IgD-negative memory B cell (primary cell): Measurements from ENCODE around the gene TMEM115. TPM values are rescaled to one million over a fixed set of nuclear protein-coding genes. Genes with fewer than 3 reads are reported as not detected.
A peak's percentile ranks its signal among the peaks of the same experiment; 100 is the strongest.

ENCODE experiments used
- H3K27ac Mint-ChIP-seq, 3 donors: one replicate each; pipeline ENCODE4 v1.8.0; 2020 to 2022; ENCODE audit warnings: mild to moderate bottlenecking in 3 of 3, mixed read lengths in 3 of 3, moderate library complexity in 1 of 3
- H3K27me3 Mint-ChIP-seq: one replicate; pipeline ENCODE4 v1.8.0; 2021; ENCODE audit warnings: mixed read lengths
- H3K36me3 Mint-ChIP-seq: one replicate; pipeline ENCODE4 v1.8.0; 2020; ENCODE audit warnings: mild to moderate bottlenecking, mixed read lengths
- H3K4me1 Mint-ChIP-seq, 3 donors: one replicate each; pipeline ENCODE4 v1.8.0; 2020 to 2022; ENCODE audit warnings: mixed read lengths in 3 of 3, mild to moderate bottlenecking in 1 of 3
- H3K4me3 Mint-ChIP-seq, 4 donors: one replicate each; pipeline ENCODE4 v1.8.0; 2020 to 2022; ENCODE audit warnings: mild to moderate bottlenecking in 4 of 4, mixed read lengths in 4 of 4, moderate library complexity in 3 of 4
- H3K9me3 Mint-ChIP-seq, 3 donors: one replicate each; pipeline ENCODE4 v1.8.0; 2020 to 2021; ENCODE audit warnings: mixed read lengths in 3 of 3, mild to moderate bottlenecking in 1 of 3
- polyA plus RNA-seq: library from polyadenylated mRNA; unstranded; fragments of 300-500 nt; fragmentation: Illumina TruSeq; gene quantifications from one replicate; pipeline ENCODE4 v1.2.3, GENCODE V29; 2021

Gene TMEM115
- polyA plus RNA-seq, 1 donor from 2014 or later = 33.9 TPM

DNA sequence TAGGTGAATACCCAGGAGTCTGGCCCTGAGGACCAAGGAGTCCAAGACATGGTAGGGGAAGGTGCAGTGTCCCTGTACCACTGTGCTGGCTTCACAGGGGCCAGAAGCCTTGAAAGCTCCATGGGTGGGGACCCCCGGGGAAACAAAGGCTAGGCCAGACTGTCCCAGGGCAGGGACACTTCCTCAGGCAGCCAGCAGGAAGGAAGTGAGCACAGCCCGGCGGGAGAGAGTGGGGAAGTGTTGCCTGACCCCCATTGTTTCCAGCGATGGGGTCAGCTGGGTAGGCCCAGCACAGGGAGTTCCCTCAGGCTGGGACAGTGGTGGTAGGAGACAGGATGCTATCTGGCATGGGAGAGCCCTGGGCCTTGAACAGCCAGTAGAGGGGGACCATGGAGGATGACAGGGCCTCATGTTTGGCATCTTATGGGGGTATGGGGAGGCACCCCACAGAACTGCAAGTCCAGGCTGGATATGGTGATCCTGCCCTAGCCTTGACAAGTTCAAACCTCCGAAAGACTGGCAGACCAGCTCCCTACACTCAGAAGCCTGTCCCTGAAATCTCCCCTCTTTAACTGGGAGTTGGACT is 35.6 kb downstream of the TMEM115 start:
- Mint-ChIP-seq H3K9me3 (no peaks in the 10 kb centered on the region), H3K4me1 (peaks cover 20 to 34% (median 30%) of the 10 kb centered on the region in 3 donors)

DNA sequence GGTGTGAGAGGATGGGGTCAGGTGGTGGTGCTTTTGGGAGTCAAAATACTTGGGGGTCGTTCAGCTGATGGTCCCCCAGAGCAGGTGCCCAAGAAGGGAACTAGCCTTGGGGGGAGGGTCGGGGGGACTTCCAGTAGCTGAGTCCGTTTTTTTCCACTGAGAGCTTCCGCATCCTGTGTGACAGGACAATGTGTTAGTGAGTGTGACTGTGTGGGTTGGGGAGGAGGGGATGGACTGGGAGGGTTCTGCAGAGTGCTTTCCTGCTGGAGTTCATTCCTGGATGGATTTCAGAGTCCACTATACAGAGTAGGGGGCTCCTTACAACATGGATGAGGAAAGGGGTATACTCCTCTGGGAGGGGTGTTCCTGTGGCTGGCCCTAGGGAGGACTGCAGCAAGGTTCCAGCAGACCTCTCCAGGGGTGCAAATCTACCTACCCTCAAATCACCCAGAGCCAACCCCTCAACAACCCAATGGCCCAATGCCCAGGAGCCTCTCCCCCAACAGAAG is 36.2 kb downstream of the TMEM115 start:
- Mint-ChIP-seq H3K4me3 (peak overlapping the region in 2 of 4 donors; percentile 13 to 92), H3K36me3 (no peaks in the 10 kb centered on the region), H3K4me1 (peaks cover 17 to 34% (median 28%) of the 10 kb centered on the region in 3 donors), H3K9me3 (no peaks in the 10 kb centered on the region), H3K27me3 (no peaks in the 10 kb centered on the region), H3K27ac (peak overlapping the region in 2 of 3 donors; percentile 53 to 89)

More for the DNA sequence above, 35.6 kb downstream of the TMEM115 start:
- Mint-ChIP-seq H3K36me3 (no peaks in the 10 kb centered on the region), H3K27ac (peak overlapping the region in 2 of 3 donors; percentile 53 to 89), H3K4me3 (peak overlapping the region in 1 of 4 donors; percentile 92), H3K27me3 (no peaks in the 10 kb centered on the region)

DNA sequence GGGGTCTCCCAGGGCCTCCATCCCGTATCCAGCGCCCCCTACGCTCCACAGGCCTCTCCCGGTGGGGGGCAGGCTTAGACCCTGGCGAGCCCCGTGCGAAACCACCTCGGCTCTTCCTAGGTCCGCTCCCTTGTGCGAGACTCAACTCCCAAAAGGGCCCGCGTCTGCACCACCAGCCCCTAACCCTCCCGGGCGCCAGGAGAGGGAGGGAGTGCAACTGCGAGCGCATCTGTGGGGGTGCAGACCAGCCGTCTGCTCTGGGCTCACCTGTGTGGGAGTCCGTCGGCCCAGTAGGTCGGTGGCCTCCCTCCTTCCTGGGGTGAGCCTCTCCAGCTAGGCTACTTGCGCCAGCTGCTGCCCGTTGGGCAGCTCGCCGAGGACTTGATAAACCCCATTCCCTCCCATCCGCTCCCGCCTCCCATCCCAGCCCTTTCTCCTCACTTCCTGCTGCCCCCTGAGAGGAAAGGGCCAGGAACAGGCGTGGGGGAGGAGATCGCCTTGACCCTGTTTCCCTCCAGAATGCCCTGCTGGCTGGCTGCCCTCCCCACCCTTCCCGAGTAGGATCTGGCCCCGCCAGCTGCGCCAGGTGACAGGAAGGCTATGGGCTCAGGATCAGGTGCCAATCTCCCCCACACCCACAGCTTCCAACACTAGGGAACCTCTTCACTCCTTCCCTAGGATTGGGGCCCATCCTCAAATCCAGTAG is 36.8 kb downstream of the TMEM115 start, which contains the start of gene HYAL2:
HYAL2 (minus strand) TSS at position 360 of the 706 bp plus-strand sequence. CDS start 2,256 bp downstream, outside the sequence.
- Mint-ChIP-seq H3K36me3 (no peaks in the 10 kb centered on the region), H3K27ac (peak within 1 kb of the TSS; percentile 89 to 96 (median 95)), H3K4me3 (peak within 1 kb of the TSS; percentile 84 to 96 (median 94)), H3K9me3 (no peaks in the 10 kb centered on the region), H3K4me1 (peaks cover 15 to 31% (median 26%) of the 10 kb centered on the region in 3 donors), H3K27me3 (no peaks in the 10 kb centered on the region)

DNA sequence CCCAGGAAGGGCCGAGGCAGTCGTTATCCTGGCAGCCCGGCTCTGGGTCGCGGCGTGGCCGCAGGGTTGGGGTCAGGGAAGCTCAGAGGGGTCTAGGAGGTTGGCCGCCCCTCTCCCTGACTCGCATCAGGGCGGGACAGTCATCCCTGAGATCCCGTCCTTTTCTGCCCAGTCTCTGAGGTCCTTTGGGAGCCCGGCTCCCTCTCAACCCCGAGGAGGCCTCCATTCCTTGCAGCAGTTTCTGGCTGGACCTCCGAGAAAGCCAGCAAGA is 37.3 kb downstream of the TMEM115 start:
- Mint-ChIP-seq H3K9me3 (no peaks in the 10 kb centered on the region), H3K36me3 (no peaks in the 10 kb centered on the region), H3K27ac (peak overlapping the region in 2 of 3 donors; percentile 89 to 95), H3K4me3 (peak overlapping the region in 3 of 4 donors; percentile 84 to 95 (median 90)), H3K4me1 (peaks cover 16 to 32% (median 25%) of the 10 kb centered on the region in 3 donors), H3K27me3 (no peaks in the 10 kb centered on the region)

DNA sequence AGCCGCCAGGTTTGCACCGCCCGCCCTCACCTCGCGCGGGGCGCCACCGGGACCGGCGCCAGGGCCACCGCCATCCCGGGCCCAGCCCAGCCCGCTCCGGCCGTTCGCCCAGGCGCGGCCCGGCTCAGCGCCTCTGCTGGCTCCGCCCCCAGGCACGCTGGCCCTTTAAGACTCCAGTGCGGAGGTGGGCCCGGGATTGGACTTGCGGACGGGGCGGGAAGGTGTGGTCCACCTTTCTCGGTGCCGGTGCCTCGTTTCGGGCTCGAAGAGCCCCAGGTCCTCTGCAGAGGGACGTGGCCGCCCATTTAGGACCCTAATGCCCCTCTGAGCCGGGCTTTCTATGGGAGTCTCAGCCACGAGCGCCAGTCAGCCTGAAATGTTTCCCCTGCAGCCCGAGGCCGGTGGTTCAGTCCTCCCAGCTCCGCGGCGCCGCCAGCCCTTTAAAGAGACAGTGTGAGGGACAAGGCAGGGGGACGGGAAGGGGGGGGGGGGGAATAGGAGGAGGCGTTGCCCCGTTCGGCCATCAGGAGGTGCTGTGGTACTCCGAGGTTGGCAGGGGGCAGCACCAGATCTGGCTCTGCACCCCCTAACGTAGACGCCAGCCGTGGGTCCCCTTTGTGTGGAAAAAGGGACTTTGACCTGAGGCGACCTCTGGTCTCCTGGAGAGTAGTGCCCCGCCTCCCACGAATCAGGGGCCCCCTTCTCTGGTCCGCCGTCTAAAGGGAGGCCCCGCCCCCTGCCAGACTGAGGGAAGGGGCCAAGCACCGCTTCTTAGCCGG is 37.8 kb downstream of the TMEM115 start:
- Mint-ChIP-seq H3K4me3 (peak overlapping the region; percentile 84 to 96 (median 92)), H3K9me3 (no peaks in the 10 kb centered on the region), H3K4me1 (peaks cover 21 to 37% (median 26%) of the 10 kb centered on the region in 3 donors), H3K27ac (peak overlapping the region; percentile 89 to 96 (median 95)), H3K27me3 (no peaks in the 10 kb centered on the region), H3K36me3 (no peaks in the 10 kb centered on the region)

DNA sequence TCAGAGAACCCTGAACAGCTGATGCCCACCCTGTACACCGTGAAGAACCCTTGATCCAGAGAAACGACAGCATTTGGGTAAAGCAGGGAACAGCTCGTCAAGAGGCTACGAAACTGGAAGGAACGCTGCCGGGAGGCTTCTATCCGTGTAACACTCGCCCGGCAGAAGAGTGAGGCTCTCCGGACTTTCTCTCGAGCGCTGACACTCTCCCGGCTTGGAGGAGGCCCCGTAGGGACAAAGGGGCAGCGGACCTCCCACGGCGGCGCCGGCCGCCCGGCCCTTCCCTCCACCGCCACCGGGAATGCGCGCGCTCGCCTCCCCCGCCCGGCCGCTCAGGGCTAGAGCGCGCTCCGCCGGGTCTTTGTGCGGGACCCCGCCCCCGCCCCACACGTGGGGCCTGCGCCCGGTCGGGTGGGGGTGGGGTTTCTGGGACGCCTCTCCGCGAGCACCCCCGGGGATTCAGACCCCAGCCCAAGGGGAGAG is 38.4 kb downstream of the TMEM115 start:
- Mint-ChIP-seq H3K4me3 (peak overlapping the region; percentile 89 to 98 (median 93)), H3K27ac (peak overlapping the region; percentile 33 to 88 (median 82)), H3K27me3 (no peaks in the 10 kb centered on the region), H3K36me3 (peaks cover 2% of the 10 kb centered on the region), H3K4me1 (peaks cover 25 to 41% (median 28%) of the 10 kb centered on the region in 3 donors), H3K9me3 (no peaks in the 10 kb centered on the region)

DNA sequence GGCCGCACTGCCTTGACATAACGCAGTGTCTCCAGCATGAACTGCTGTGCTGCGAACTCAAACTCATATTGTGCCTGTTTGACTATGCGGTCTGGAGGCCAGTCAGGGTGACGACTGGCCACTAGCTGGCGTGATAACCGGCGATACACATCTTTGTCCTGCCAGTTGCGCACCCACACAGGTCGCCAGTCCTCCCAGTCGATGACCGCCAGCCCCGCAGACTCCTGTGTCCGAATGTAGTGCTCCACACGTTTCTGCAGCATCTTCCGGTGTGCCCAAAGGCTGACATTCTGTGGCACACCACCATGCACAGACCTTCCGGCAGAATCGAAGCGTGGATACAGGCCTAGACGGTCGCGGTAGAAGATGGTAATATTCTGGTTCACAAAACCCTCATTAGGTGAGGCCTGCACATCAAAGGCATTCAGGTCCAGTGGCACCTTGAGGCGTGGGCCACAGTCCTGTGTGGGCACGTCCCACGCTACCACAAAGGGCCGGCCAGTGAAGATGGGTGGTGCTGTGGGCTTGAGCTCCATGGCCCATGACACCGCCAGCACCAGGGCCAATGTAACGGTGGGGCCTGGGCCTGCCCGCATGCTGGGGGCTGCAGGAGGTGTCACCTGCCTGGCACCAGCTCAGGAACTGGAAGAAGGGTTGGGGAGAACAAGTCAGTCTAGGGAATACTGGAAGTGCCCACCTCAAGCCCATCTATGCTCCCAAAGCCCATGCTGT is 39.3 kb downstream of the TMEM115 start:
- Mint-ChIP-seq H3K27ac (peak overlapping the region; percentile 33 to 88 (median 82)), H3K36me3 (peaks cover 2% of the 10 kb centered on the region), H3K4me1 (peaks cover 25 to 41% (median 28%) of the 10 kb centered on the region in 3 donors), H3K4me3 (peak overlapping the region; percentile 89 to 98 (median 93)), H3K27me3 (no peaks in the 10 kb centered on the region), H3K9me3 (no peaks in the 10 kb centered on the region)

DNA sequence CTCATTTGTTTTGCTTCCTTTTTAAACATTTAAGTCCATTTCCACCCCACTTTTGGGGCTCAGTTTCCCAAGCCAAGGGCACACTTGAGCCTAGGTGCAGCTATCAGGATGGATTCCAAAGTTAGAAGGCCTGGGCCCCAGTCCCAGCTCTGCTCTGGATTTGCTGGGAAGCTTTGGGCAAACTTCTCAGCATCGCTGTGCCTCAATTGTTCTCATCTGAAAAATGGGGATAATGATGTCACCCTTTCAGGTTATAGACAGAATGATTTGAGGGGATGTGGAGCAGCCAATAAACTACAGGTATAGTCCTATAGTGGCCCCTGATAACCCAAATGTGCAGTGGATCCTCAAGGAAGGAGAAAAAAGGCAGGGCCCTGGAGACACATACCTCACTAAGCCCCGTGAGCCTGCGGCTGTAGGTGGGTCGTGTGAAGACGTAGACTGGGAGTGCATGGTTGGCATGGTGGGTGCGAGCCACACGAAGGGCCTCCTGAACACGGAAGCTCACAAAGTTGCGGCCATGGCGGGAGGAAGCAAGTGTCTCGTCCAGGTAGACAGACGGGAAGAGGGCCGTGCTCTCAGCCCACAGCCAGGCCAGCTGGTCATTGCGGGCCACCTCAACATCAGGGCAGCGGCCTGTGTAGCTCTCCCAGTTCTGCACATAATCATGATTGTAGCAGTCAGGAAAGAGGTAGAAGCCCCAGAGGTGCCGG is 40.0 kb downstream of the TMEM115 start:
- H3K27ac Mint-ChIP-seq = peak overlapping the region in 1 of 3 donors; percentile 82
- peaks cover 2% of the 10 kb centered on the region for H3K36me3 Mint-ChIP-seq
- no peaks in the 10 kb centered on the region for H3K9me3 Mint-ChIP-seq
- no peaks in the 10 kb centered on the region for H3K27me3 Mint-ChIP-seq
- peak overlapping the region in 2 of 4 donors; percentile 48 to 92 for H3K4me3 Mint-ChIP-seq
- H3K4me1 Mint-ChIP-seq = peaks cover 24 to 35% (median 25%) of the 10 kb centered on the region in 3 donors

DNA sequence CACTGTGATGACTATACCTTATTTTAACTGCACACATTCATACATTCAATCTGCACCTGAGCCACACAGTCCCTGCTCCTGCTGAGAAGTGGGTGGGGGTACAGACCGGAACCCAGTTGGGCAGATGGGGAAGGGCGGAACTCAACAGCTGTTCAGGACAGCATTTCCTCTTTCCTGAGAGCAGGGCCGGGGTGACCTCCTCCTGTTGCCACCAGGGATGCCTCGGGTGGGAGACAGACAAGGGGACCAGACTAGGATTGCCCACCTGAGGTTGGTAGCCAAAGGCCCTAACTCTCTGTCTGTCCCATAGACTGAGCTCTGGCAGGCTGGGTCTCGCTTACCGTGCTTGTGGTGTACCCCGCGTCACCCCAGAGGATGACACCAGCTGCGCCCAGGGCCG is 40.7 kb downstream of the TMEM115 start:
- peak overlapping the region in 2 of 3 donors; percentile 73 to 82 for H3K27ac Mint-ChIP-seq
- H3K36me3 Mint-ChIP-seq = peaks cover 2% of the 10 kb centered on the region
- peaks cover 24 to 39% (median 25%) of the 10 kb centered on the region in 3 donors for H3K4me1 Mint-ChIP-seq
- no peaks in the 10 kb centered on the region for H3K9me3 Mint-ChIP-seq
- peak overlapping the region in 3 of 4 donors; percentile 52 to 92 (median 78) for H3K4me3 Mint-ChIP-seq
- no peaks in the 10 kb centered on the region for H3K27me3 Mint-ChIP-seq

DNA sequence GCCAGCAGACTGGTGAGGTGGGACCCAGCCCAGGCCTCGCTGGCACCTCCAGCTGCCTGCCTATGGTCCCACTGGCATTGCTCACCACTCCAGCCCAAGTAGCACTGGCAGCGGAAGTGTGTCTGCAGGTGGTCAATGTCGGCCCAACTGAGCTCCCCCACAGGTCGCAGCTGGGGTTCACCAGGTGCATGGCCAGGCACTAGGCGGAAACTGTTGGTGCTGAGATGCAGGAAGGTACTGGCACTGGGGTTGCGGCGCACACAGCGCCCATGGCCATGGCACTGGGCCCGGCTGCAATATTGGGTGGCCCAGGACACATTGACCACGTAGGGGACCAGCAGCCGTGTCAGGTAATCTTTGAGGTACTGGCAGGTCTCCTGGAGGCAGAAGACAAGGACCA is 41.2 kb downstream of the TMEM115 start:
- H3K36me3 Mint-ChIP-seq = peaks cover 2% of the 10 kb centered on the region
- peaks cover 24 to 39% (median 25%) of the 10 kb centered on the region in 3 donors for H3K4me1 Mint-ChIP-seq
- H3K4me3 Mint-ChIP-seq = peak overlapping the region in 2 of 4 donors; percentile 78 to 92
- H3K27ac Mint-ChIP-seq = peak overlapping the region in 1 of 3 donors; percentile 82
- H3K9me3 Mint-ChIP-seq = no peaks in the 10 kb centered on the region
- H3K27me3 Mint-ChIP-seq = no peaks in the 10 kb centered on the region

DNA sequence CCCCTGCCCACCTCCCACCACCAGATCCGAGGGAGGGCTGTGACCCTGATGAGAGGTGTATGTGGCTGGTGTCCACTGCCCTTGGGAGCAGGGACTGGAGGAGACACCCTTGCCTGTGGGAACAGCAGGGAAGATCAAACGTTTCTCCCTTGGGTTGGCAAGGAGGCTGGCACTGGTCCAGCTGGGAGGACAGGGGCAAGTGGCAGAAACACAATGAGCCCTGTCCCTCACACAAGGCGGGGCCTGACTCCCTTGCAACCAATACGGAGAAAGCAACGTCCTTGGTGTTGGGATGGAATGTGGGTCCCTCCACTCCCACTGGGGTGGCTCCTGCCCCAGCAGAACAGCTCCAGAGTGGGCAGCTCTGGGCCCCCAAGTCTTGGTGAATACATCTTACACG is 42.0 kb downstream of the TMEM115 start:
- Mint-ChIP-seq H3K9me3 (no peaks in the 10 kb centered on the region), H3K4me1 (peaks cover 21 to 39% (median 24%) of the 10 kb centered on the region in 3 donors), H3K36me3 (peaks cover 2% of the 10 kb centered on the region), H3K27ac (peak overlapping the region in 1 of 3 donors; percentile 78), H3K27me3 (no peaks in the 10 kb centered on the region), H3K4me3 (peak overlapping the region in 1 of 4 donors; percentile 82)

DNA sequence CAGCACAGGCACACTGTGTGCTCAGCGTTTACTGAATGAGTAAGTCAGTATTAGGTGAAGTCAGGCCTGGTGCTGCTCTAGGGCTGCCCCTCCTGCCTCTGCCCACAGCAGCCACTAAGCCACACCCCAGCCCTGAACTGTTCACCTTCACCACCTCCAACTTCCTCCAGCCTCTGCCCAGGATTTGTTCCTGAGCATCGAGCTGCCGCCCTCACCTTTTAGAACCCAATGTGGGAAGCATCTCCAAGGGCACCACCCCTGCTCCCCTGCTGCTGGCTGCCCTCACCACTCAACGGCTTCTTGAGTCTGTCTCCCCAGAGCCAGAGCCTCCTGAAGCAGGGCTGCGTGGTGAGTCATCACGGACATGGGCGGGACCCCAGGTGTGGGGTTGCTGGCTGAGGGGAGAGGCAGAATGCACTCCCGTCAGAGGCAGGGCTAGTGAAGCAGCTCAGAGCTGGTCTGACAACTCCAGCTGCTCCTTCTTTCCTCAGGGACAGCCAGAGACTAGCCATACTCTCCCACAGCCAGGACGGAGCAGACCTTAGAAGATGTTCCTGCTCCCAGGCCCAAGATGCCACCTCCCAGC is 42.6 kb downstream of the TMEM115 start:
- Mint-ChIP-seq H3K27ac (peak overlapping the region; percentile 65 to 78 (median 68)), H3K4me1 (peaks cover 20 to 39% (median 24%) of the 10 kb centered on the region in 3 donors), H3K36me3 (peaks cover 2% of the 10 kb centered on the region), H3K4me3 (peak overlapping the region; percentile 45 to 86 (median 79)), H3K9me3 (no peaks in the 10 kb centered on the region), H3K27me3 (no peaks in the 10 kb centered on the region)

DNA sequence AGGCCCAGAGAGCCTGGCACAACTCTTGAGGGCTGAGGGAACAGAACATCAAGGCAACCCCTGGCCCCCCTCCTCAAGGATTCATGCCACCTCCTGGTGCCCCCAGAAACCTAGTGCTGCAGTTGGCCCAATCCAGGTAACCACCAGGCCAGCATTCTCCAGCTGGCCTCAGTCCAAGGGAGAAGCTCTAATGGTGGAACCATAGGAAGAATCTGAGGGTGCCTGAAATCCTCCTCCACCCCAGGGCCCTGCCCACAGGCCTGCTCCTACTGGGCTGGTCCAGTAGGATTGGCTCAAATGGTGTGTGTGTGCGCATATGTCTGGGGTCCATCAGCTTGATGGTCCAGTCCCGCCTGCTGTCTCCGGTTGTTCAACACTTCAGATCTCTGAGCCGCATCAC is 44.5 kb downstream of the TMEM115 start:
- Mint-ChIP-seq H3K27me3 (no peaks in the 10 kb centered on the region), H3K4me1 (peaks cover 14 to 31% (median 18%) of the 10 kb centered on the region in 3 donors), H3K36me3 (peaks cover 2% of the 10 kb centered on the region), H3K9me3 (no peaks in the 10 kb centered on the region), H3K27ac (no peak overlapping the region), H3K4me3 (no peak overlapping the region)
